Muscle of leg (tissue), 16 donors: ENCODE measurements around the gene DCTN4. TPM values are rescaled to one million over a fixed set of nuclear protein-coding genes. Genes with fewer than 3 reads are reported as not detected.
"Not testable (repeated sequence)": the region's sequence is repeated elsewhere in the genome, so short reads cannot be mapped to it uniquely, and the experiment has no call there.

Experiments used
- DNase-seq: peaks from one replicate; pipeline ENCODE4 v3.0.0; 2013
- H3K27ac ChIP-seq: one replicate; pipeline ENCODE4 v1.5.1; 2013; ENCODE audit warnings: mild to moderate bottlenecking, low read length, control low read depth
- H3K27me3 ChIP-seq: one replicate; pipeline ENCODE4 v1.6.1; 2013; ENCODE audit warnings: low read length; ENCODE audit not compliant: control insufficient read depth, insufficient read depth
- H3K36me3 ChIP-seq: one replicate; pipeline ENCODE4 v1.6.1; 2013; ENCODE audit warnings: low read length; ENCODE audit not compliant: control insufficient read depth, insufficient read depth
- H3K4me1 ChIP-seq: one replicate; pipeline ENCODE4 v1.6.1; 2013; ENCODE audit warnings: low read length; ENCODE audit not compliant: control insufficient read depth, insufficient read depth
- H3K4me3 ChIP-seq: one replicate; pipeline ENCODE4 v1.5.1; 2013; ENCODE audit warnings: low read length, control low read depth
- H3K9me3 ChIP-seq: replicated peaks from 2 replicates; pipeline ENCODE4 v1.6.1; 2013; ENCODE audit warnings: low read depth, low read length; ENCODE audit not compliant: control insufficient read depth
- WGBS: methylation state at CpG from one replicate; pipeline ENCODE4 v1.1.5; 2013; ENCODE audit warnings: missing lambda C conversion rate; ENCODE audit not compliant: insufficient coverage; 5-methylcytosine and 5-hydroxymethylcytosine counted together
- long read RNA-seq, 11 donors: transcript quantifications; one replicate each; lab custom pipeline, GENCODE V29; 2026
- polyA plus RNA-seq, 8 donors: library from polyadenylated mRNA; unstranded; fragments of 120-200 nt; gene quantifications; one replicate each; pipeline versions ENCODE4 v1.2.1 to v1.2.3, GENCODE V29; 2013; ENCODE audit warnings: inconsistent platforms in 1 of 8, low replicate concordance in 1 of 8; ENCODE audit not compliant: insufficient read length in 8 of 8, insufficient read depth in 1 of 8
- total RNA-seq: library from RNA; stranded (reverse); fragments of 120-200 nt; gene quantifications from one replicate; pipeline ENCODE4 v1.2.4, GENCODE V29; 2013

The DCTN4 gene
- total RNA-seq (34.6 TPM), polyA plus RNA-seq (10 to 100 TPM; 33.1 to 43.8 (median 36.7) TPM)
- long read RNA-seq, donor 1, full-length matches to known transcripts = 5 of 5 reads
- long read RNA-seq, donor 1, partial matches to known transcripts = 0 of 5 reads
- long read RNA-seq, donor 1, other reads (novel, unspliced or antisense) = 0 of 5 reads
- long read RNA-seq, donor 2 = 0 reads
- long read RNA-seq, donor 3, full-length matches to known transcripts = 5 of 5 reads
- long read RNA-seq, donor 3, partial matches to known transcripts = 0 of 5 reads
- long read RNA-seq, donor 3, other reads (novel, unspliced or antisense) = 0 of 5 reads
- long read RNA-seq, donor 4, full-length matches to known transcripts = 9 of 9 reads
- long read RNA-seq, donor 4, partial matches to known transcripts = 0 of 9 reads
- long read RNA-seq, donor 4, other reads (novel, unspliced or antisense) = 0 of 9 reads
- long read RNA-seq, donor 5, full-length matches to known transcripts = 9 of 9 reads
- long read RNA-seq, donor 5, partial matches to known transcripts = 0 of 9 reads
- long read RNA-seq, donor 5, other reads (novel, unspliced or antisense) = 0 of 9 reads
- long read RNA-seq, donor 6, full-length matches to known transcripts = 5 of 16 reads
- long read RNA-seq, donor 6, partial matches to known transcripts = 11 of 16 reads
- long read RNA-seq, donor 6, other reads (novel, unspliced or antisense) = 0 of 16 reads
- long read RNA-seq, donor 7, full-length matches to known transcripts = 5 of 5 reads
- long read RNA-seq, donor 7, partial matches to known transcripts = 0 of 5 reads
- long read RNA-seq, donor 7, other reads (novel, unspliced or antisense) = 0 of 5 reads
- long read RNA-seq, donor 8, full-length matches to known transcripts = 1 of 1 reads
- long read RNA-seq, donor 8, partial matches to known transcripts = 0 of 1 reads
- long read RNA-seq, donor 8, other reads (novel, unspliced or antisense) = 0 of 1 reads
- long read RNA-seq, donor 9, full-length matches to known transcripts = 6 of 6 reads
- long read RNA-seq, donor 9, partial matches to known transcripts = 0 of 6 reads
- long read RNA-seq, donor 9, other reads (novel, unspliced or antisense) = 0 of 6 reads
- long read RNA-seq, donor 10, full-length matches to known transcripts = 17 of 17 reads
- long read RNA-seq, donor 10, partial matches to known transcripts = 0 of 17 reads
- long read RNA-seq, donor 10, other reads (novel, unspliced or antisense) = 0 of 17 reads
- long read RNA-seq, donor 11, full-length matches to known transcripts = 3 of 3 reads
- long read RNA-seq, donor 11, partial matches to known transcripts = 0 of 3 reads
- long read RNA-seq, donor 11, other reads (novel, unspliced or antisense) = 0 of 3 reads

- Histone ChIP-seq H3K27me3 (no peaks in the 10 kb centered on the region), H3K36me3 (peaks cover 10% of the 10 kb centered on the region), H3K4me3 (peak within 1 kb of the TSS; percentile 65), H3K4me1 (peaks cover 2% of the 10 kb centered on the region), H3K9me3 (no peaks in the 10 kb centered on the region), H3K27ac (peak within 1 kb of the TSS; percentile 95)
- peak; percentile 100 for DNase-seq
- 2% methylated on average over 41 of the region's 51 CpGs for WGBS
These were observed at the start of gene DCTN4 for GRCh38 chr5:150758531-150759333. Gene DCTN4 (minus strand): TSS chr5:150759017. CDS start chr5:150758993, 24 bp downstream.

GRCh38 chr5:150804388-150804787, 45.6 kb upstream of the DCTN4 start:
- Histone ChIP-seq H3K4me1 (peaks cover 3% of the 10 kb centered on the region), H3K9me3 (no peaks in the 10 kb centered on the region), H3K27ac (no peak overlapping the region), H3K4me3 (no peak overlapping the region), H3K27me3 (no peaks in the 10 kb centered on the region), H3K36me3 (no peaks in the 10 kb centered on the region)
- no peak for DNase-seq
- WGBS = 91% methylated on average over 6 of the region's 6 CpGs

- DNase-seq = peak; percentile 87
- Histone ChIP-seq H3K27me3 (no peaks in the 10 kb centered on the region), H3K9me3 (no peaks in the 10 kb centered on the region), H3K4me1 (peaks cover 3% of the 10 kb centered on the region), H3K36me3 (peaks cover 2% of the 10 kb centered on the region), H3K27ac (no peak overlapping the region), H3K4me3 (peak overlapping the region; percentile 30)
- 5% methylated on average over 4 of the region's 15 CpGs for WGBS
These were observed 42.5 kb upstream of the DCTN4 start for GRCh38 chr5:150801117-150801927.

GRCh38 chr5:150797384-150797783, 38.6 kb upstream of the DCTN4 start:
- 86% methylated on average over 1 of the region's 2 CpGs for WGBS
- Histone ChIP-seq H3K27me3 (no peaks in the 10 kb centered on the region), H3K9me3 (no peaks in the 10 kb centered on the region), H3K36me3 (peaks cover 7% of the 10 kb centered on the region), H3K27ac (no peak overlapping the region), H3K4me3 (no peak overlapping the region), H3K4me1 (peaks cover 3% of the 10 kb centered on the region)
- no peak for DNase-seq

- H3K9me3 ChIP-seq = no peaks in the 10 kb centered on the region
- peaks cover 2% of the 10 kb centered on the region for H3K4me1 ChIP-seq
- DNase-seq = no peak
- no peaks in the 10 kb centered on the region for H3K27me3 ChIP-seq
- no peak overlapping the region for H3K27ac ChIP-seq
- peaks cover 7% of the 10 kb centered on the region for H3K36me3 ChIP-seq
- WGBS = no CpG with 5 or more reads among the region's 2 CpGs
- H3K4me3 ChIP-seq = no peak overlapping the region
These were observed 36.1 kb upstream of the DCTN4 start for GRCh38 chr5:150794927-150795326.

GRCh38 chr5:150793423-150793888, 34.6 kb upstream of the DCTN4 start:
- DNase-seq, H3K9me3 ChIP-seq, H3K36me3 ChIP-seq, H3K27me3 ChIP-seq, H3K27ac ChIP-seq, H3K4me3 ChIP-seq, H3K4me1 ChIP-seq: not testable (repeated sequence)
- no CpG with 5 or more reads among the region's 2 CpGs for WGBS

GRCh38 chr5:150791536-150791935, 32.7 kb upstream of the DCTN4 start:
- no peak overlapping the region for H3K27ac ChIP-seq
- H3K36me3 ChIP-seq = peaks cover 5% of the 10 kb centered on the region
- no peak overlapping the region for H3K4me3 ChIP-seq
- H3K27me3 ChIP-seq = no peaks in the 10 kb centered on the region
- H3K4me1 ChIP-seq = peaks cover 5% of the 10 kb centered on the region
- no peaks in the 10 kb centered on the region for H3K9me3 ChIP-seq
- DNase-seq = no peak

GRCh38 chr5:150789943-150790611, 31.3 kb upstream of the DCTN4 start:
- H3K4me3 ChIP-seq = no peak overlapping the region
- peak; percentile 43 for DNase-seq
- H3K9me3 ChIP-seq = no peaks in the 10 kb centered on the region
- no peaks in the 10 kb centered on the region for H3K27me3 ChIP-seq
- no peak overlapping the region for H3K27ac ChIP-seq
- peaks cover under 1% of the 10 kb centered on the region for H3K36me3 ChIP-seq
- 0% methylated on average over 1 of the region's 7 CpGs for WGBS
- H3K4me1 ChIP-seq = peaks cover 5% of the 10 kb centered on the region
